HCT116 (cell line): ENCODE measurements around the gene MRPL20. TPM values are rescaled to one million over a fixed set of nuclear protein-coding genes. Genes with fewer than 3 reads are reported as not detected.
"Not testable (repeated sequence)": the region's sequence is repeated elsewhere in the genome, so short reads cannot be mapped to it uniquely, and the experiment has no call there.

Source experiments
- ATAC-seq: fragments of 200-7000 bp; cut with Tn5 transposase; 2 replicates; pipeline ENCODE4 v1.9.1; 2020; ENCODE audit warnings: mild to moderate bottlenecking, moderate library complexity
- BruUV-seq: library from RNA; stranded (reverse); fragments of 400-500 nt; replicated peaks from 2 replicates; lab custom pipeline; 2021; lab: Mats Ljungman, UMichigan
- CTCF ChIA-PET: fragments of 300-600 bp; sonication (Branson Sonifier 250); formaldehyde crosslinking; loops from one replicate; lab custom pipeline; 2021; ENCODE audit warnings: antibody characterized with exemption; lab: Charles Lee
- POLR2A ChIA-PET: fragments of 300-600, 350-600 bp; sonication (Branson Sonifier 250); formaldehyde crosslinking; loops from one replicate; lab custom pipeline; 2021; ENCODE audit warnings: antibody characterized with exemption; lab: Charles Lee
- RAD21 ChIA-PET, 2 experiments: fragments of 300-600 bp; sonication (Branson Sonifier 250); formaldehyde crosslinking; loops; one replicate each; lab custom pipeline; 2023; ENCODE audit warnings: low total read pairs in 2 of 2; ENCODE audit not compliant: uncharacterized antibody in 2 of 2, unreplicated experiment in 2 of 2, low non-redundant PET in 1 of 2; lab: Charles Lee
- DNase-seq: peaks from one replicate; pipeline ENCODE4 v3.0.0-alpha.2; 2010; ENCODE audit warnings: low read depth, low spot score
- H2AFZ ChIP-seq: fragments of 200-600 bp; shearing (Covaris generic), sonication (generic); 2 replicates; pipeline ENCODE4 v1.6.1; 2017; ENCODE audit warnings: low read depth, mixed run types, mixed read lengths, antibody characterized with exemption, low read length; ENCODE audit not compliant: poor library complexity, severe bottlenecking
- H3K27ac ChIP-seq: 2 replicates; pipeline ENCODE4 v1.5.1; 2012; ENCODE audit warnings: low read depth, low read length
- H3K27me3 ChIP-seq: fragments of 200-600 bp; sonication (generic); 2 replicates; pipeline ENCODE4 v1.6.1; 2016; ENCODE audit warnings: mixed run types, low read length, mixed read lengths; ENCODE audit not compliant: insufficient read depth
- H3K36me3 ChIP-seq, 2 experiments: fragments of 200-500 bp in 1 of 2; fragments of 200-600 bp in 1 of 2; sonication (Bioruptor generic) in 1 of 2; sonication (generic) in 1 of 2; 2 replicates each; pipeline versions ENCODE4 v1.5.1 to v1.6.1; 2014 to 2016; ENCODE audit warnings: low read length in 2 of 2, inconsistent platforms in 1 of 2, mixed read lengths in 1 of 2, mixed run types in 1 of 2; ENCODE audit not compliant: insufficient read depth in 2 of 2, control insufficient read depth in 1 of 2
- H3K4me1 ChIP-seq, 2 experiments: fragments of 200-600 bp in 1 of 2; sonication (generic) in 1 of 2; 2 replicates each; pipeline versions ENCODE4 v1.5.1 to v1.6.1; 2012 to 2017; ENCODE audit warnings: low read length in 2 of 2, inconsistent platforms in 1 of 2, mild to moderate bottlenecking in 1 of 2, mixed read lengths in 1 of 2, mixed run types in 1 of 2, moderate library complexity in 1 of 2; ENCODE audit not compliant: insufficient read depth in 2 of 2, control insufficient read depth in 1 of 2
- H3K4me2 ChIP-seq: fragments of 200-600 bp; sonication (generic); 2 replicates; pipeline ENCODE4 v1.6.1; 2017; ENCODE audit warnings: mixed run types, low read length, mixed read lengths
- H3K4me3 ChIP-seq, 2 experiments: fragments of 200-600 bp in 1 of 2; sonication (generic) in 1 of 2; replicated peaks in 1 of 2; 2 replicates each; pipeline ENCODE4 v1.5.1; 2011 to 2016; ENCODE audit warnings: low read length in 2 of 2, control low read depth in 1 of 2, low read depth in 1 of 2, mild to moderate bottlenecking in 1 of 2, mixed read lengths in 1 of 2, mixed run types in 1 of 2
- H3K79me2 ChIP-seq: fragments of 200-600 bp; sonication (generic); 2 replicates; pipeline ENCODE4 v1.6.1; 2017; ENCODE audit warnings: mild to moderate bottlenecking, mixed run types, low read length, moderate library complexity, mixed read lengths; ENCODE audit not compliant: insufficient read depth
- H3K9ac ChIP-seq: fragments of 200-600 bp; sonication (generic); 2 replicates; pipeline ENCODE4 v1.6.1; 2016; ENCODE audit warnings: low read length, mixed read lengths
- H3K9me2 ChIP-seq: fragments of 200-600 bp; sonication (generic), shearing (Covaris generic); 2 replicates; pipeline ENCODE4 v1.6.1; 2017; ENCODE audit warnings: mixed run types, mild to moderate bottlenecking, moderate library complexity; ENCODE audit not compliant: insufficient read depth
- H3K9me3 ChIP-seq, 2 experiments: fragments of 200-500 bp in 1 of 2; fragments of 200-600 bp in 1 of 2; sonication (Bioruptor generic) in 1 of 2; sonication (generic) in 1 of 2; 2 replicates each; pipeline ENCODE4 v1.6.1; 2014 to 2017; ENCODE audit warnings: low read length in 2 of 2, mixed read lengths in 2 of 2, inconsistent platforms in 1 of 2, low read depth in 1 of 2, mild to moderate bottlenecking in 1 of 2, mixed run types in 1 of 2, moderate library complexity in 1 of 2; ENCODE audit not compliant: control insufficient read depth in 1 of 2, insufficient read depth in 1 of 2
- H4K20me1 ChIP-seq: fragments of 200-600 bp; sonication (generic), shearing (Covaris generic); 2 replicates; pipeline ENCODE4 v1.6.1; 2017; ENCODE audit warnings: mixed run types, mild to moderate bottlenecking, moderate library complexity; ENCODE audit not compliant: insufficient read depth
- ATF3 ChIP-seq: IDR thresholded peaks from 2 replicates; pipeline ENCODE4 v1.6.1; 2012
- CBX3 ChIP-seq: IDR thresholded peaks from 2 replicates; pipeline ENCODE4 v1.6.1; 2012; ENCODE audit warnings: low read depth
- EGR1 ChIP-seq: IDR thresholded peaks from 2 replicates; pipeline ENCODE4 v1.6.1; 2012; ENCODE audit warnings: low read depth
- ELF1 ChIP-seq: IDR thresholded peaks from 2 replicates; pipeline ENCODE4 v1.6.1; 2012; ENCODE audit warnings: low read depth, borderline replicate concordance
- EZH2 ChIP-seq: fragments of 200-600 bp; sonication (generic); IDR thresholded peaks from 2 replicates; pipeline ENCODE4 v1.6.1; 2017; ENCODE audit warnings: antibody characterized with exemption, mixed run types
- EZH2phosphoT487 ChIP-seq: fragments of 200-600 bp; IDR thresholded peaks from 2 replicates; pipeline ENCODE4 v1.6.1; 2018; ENCODE audit warnings: antibody characterized with exemption, borderline replicate concordance
- FOSL1 ChIP-seq: IDR thresholded peaks from 2 replicates; pipeline ENCODE4 v1.6.1; 2012; ENCODE audit warnings: low read depth
- JUND ChIP-seq: IDR thresholded peaks from 2 replicates; pipeline ENCODE4 v1.6.1; 2012
- POLR2A ChIP-seq: IDR thresholded peaks from 2 replicates; pipeline ENCODE4 v1.7.0; 2011; ENCODE audit warnings: borderline replicate concordance; ENCODE audit not compliant: insufficient read depth, insufficient read length; ENCODE audit errors: extremely low read depth
- POLR2AphosphoS5 ChIP-seq: IDR thresholded peaks from 2 replicates; pipeline ENCODE4 v1.6.1; 2011; ENCODE audit warnings: mild to moderate bottlenecking, low read depth, low read length, moderate library complexity
- RAD21 ChIP-seq: IDR thresholded peaks from 2 replicates; pipeline ENCODE4 v1.6.1; 2012; ENCODE audit warnings: low read depth, mild to moderate bottlenecking
- REST ChIP-seq: IDR thresholded peaks from 2 replicates; pipeline ENCODE4 v1.6.1; 2012; ENCODE audit warnings: low read depth
- SIN3A ChIP-seq: IDR thresholded peaks from 2 replicates; pipeline ENCODE4 v1.6.1; 2012; ENCODE audit warnings: low read depth
- SP1 ChIP-seq: IDR thresholded peaks from 2 replicates; pipeline ENCODE4 v1.6.1; 2012; ENCODE audit warnings: low read depth
- SRF ChIP-seq: IDR thresholded peaks from 2 replicates; pipeline ENCODE4 v1.6.1; 2012; ENCODE audit warnings: low read depth
- TCF7L2 ChIP-seq: IDR thresholded peaks from 2 replicates; pipeline ENCODE4 v1.7.0; 2011; ENCODE audit warnings: borderline replicate concordance, inconsistent platforms; ENCODE audit not compliant: insufficient read depth, insufficient read length; ENCODE audit errors: extremely low read depth
- YY1 ChIP-seq: IDR thresholded peaks from 2 replicates; pipeline ENCODE4 v1.6.1; 2011; ENCODE audit warnings: low read length, low read depth, moderate library complexity, mild to moderate bottlenecking; ENCODE audit not compliant: insufficient replicate concordance; ENCODE audit errors: extremely low read depth
- ZBTB33 ChIP-seq: IDR thresholded peaks from 2 replicates; pipeline ENCODE4 v1.6.1; 2011; ENCODE audit warnings: mild to moderate bottlenecking, low read length, moderate library complexity; ENCODE audit not compliant: insufficient replicate concordance; ENCODE audit errors: extremely low read depth
- ZNF274 ChIP-seq: fragments of 200-500 bp; sonication (Bioruptor generic); IDR thresholded peaks from 2 replicates; pipeline ENCODE4 v1.6.1; 2014; ENCODE audit warnings: mild to moderate bottlenecking, low read depth, low read length, inconsistent platforms
- intact Hi-C: fragments of 100-400 bp; cut with micrococcal nuclease; formaldehyde crosslinking; loops from 2 replicates; pipeline ENCODE4 v1.10.0; 2022
- total RNA-seq: library from RNA; stranded (reverse); gene quantifications from one replicate; pipeline ENCODE4 v1.2.1, GENCODE V29; 2021; ENCODE audit not compliant: unreplicated experiment
- TF ChIP-seq, protein P1 (sequence below): IDR thresholded peaks from 2 replicates; pipeline ENCODE4 v1.6.1; 2012

MRPL20 gene
- total RNA-seq, 1 experiment from 2014 or later = 131 TPM

GRCh38 chr1:1385931-1386330 lies 21.2 kb downstream of the MRPL20 start:
- H4K20me1 ChIP-seq = no peaks in the 10 kb centered on the region
- H3K9me2 ChIP-seq = no peaks in the 10 kb centered on the region
- H3K4me1 ChIP-seq = no peaks in the 10 kb centered on the region
- RAD21 ChIA-PET = no interaction called here
- H3K9me3 ChIP-seq = no peaks in the 10 kb centered on the region
- H3K27ac ChIP-seq = no peak overlapping the region
- no peak for TF ChIP-seq REST
- TF ChIP-seq, protein P1, sequence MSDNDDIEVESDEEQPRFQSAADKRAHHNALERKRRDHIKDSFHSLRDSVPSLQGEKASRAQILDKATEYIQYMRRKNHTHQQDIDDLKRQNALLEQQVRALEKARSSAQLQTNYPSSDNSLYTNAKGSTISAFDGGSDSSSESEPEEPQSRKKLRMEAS = no peak
- TF ChIP-seq EZH2 = no peak
- no peak for TF ChIP-seq SP1
- no peak for TF ChIP-seq FOSL1
- no peak for TF ChIP-seq EZH2phosphoT487
- no peak for TF ChIP-seq EGR1
- TF ChIP-seq ZNF274 = no peak
- no peak for TF ChIP-seq SRF
- no peak for TF ChIP-seq YY1
- no peak for TF ChIP-seq POLR2AphosphoS5
- TF ChIP-seq ZBTB33 = no peak
- no peak for TF ChIP-seq SIN3A
- no peak for TF ChIP-seq JUND
- TF ChIP-seq ATF3 = no peak
- TF ChIP-seq POLR2A = no peak
- TF ChIP-seq ELF1 = no peak
- no peak for TF ChIP-seq CBX3
- TF ChIP-seq RAD21 = no peak
- no peak for TF ChIP-seq TCF7L2
- TF ChIP-seq, all 23 proteins: peak for 0
- intact Hi-C loops = no loop called here
- ATAC-seq = no peak; the same call in 1 of the 2 replicates
- no peak for DNase-seq
- no peaks in the 10 kb centered on the region for H3K27me3 ChIP-seq
- CTCF ChIA-PET = no interaction called here
- peaks cover 38 to 47% of the 10 kb centered on the region in 2 experiments for H3K36me3 ChIP-seq
- H3K4me2 ChIP-seq = no peak overlapping the region
- no peak overlapping the region for H3K9ac ChIP-seq
- POLR2A ChIA-PET = no interaction called here
- no peak overlapping the region for H2AFZ ChIP-seq
- H3K79me2 ChIP-seq = peaks cover 17% of the 10 kb centered on the region; the same call in 1 of the 2 replicates
- no peak overlapping the region for H3K4me3 ChIP-seq
- BruUV-seq = no TSS peak

DNA sequence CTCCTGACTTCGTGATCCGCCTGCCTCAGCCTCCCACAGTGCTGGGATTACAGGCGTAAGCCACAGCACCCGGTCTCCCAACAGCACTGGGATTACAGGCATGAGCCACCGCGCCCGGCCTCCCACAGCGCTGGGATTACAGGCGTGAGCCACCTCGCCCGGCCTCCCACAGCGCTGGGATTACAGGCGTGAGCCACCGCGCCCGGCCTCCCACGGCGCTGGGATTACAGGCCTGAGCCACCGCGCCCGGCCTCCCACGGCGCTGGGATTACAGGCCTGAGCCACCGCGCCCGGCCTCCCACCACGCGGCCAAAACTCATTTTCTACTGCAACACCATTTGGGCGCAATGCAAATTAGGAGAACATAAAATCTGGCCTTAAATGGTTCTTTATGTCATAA lies 21.8 kb downstream of the MRPL20 start:
- POLR2A ChIA-PET, H3K27ac ChIP-seq, H3K4me3 ChIP-seq, RAD21 ChIA-PET, H3K9ac ChIP-seq, ATAC-seq, H3K9me3 ChIP-seq, intact Hi-C loops, H3K27me3 ChIP-seq, H3K4me1 ChIP-seq, H3K9me2 ChIP-seq, BruUV-seq, DNase-seq, H4K20me1 ChIP-seq, H3K4me2 ChIP-seq, CTCF ChIA-PET, H2AFZ ChIP-seq: not testable (repeated sequence)
- Histone ChIP-seq H3K36me3 (peaks cover 33 to 41% of the 10 kb centered on the region in 2 experiments), H3K79me2 (peaks cover 11% of the 10 kb centered on the region; the same call in 1 of the 2 replicates)
